ENCODE results near the gene COX19.
"Not testable (repeated sequence)": the region's sequence is repeated elsewhere in the genome, so short reads cannot be mapped to it uniquely, and the experiment has no call there.

COX19 gene

DNA sequence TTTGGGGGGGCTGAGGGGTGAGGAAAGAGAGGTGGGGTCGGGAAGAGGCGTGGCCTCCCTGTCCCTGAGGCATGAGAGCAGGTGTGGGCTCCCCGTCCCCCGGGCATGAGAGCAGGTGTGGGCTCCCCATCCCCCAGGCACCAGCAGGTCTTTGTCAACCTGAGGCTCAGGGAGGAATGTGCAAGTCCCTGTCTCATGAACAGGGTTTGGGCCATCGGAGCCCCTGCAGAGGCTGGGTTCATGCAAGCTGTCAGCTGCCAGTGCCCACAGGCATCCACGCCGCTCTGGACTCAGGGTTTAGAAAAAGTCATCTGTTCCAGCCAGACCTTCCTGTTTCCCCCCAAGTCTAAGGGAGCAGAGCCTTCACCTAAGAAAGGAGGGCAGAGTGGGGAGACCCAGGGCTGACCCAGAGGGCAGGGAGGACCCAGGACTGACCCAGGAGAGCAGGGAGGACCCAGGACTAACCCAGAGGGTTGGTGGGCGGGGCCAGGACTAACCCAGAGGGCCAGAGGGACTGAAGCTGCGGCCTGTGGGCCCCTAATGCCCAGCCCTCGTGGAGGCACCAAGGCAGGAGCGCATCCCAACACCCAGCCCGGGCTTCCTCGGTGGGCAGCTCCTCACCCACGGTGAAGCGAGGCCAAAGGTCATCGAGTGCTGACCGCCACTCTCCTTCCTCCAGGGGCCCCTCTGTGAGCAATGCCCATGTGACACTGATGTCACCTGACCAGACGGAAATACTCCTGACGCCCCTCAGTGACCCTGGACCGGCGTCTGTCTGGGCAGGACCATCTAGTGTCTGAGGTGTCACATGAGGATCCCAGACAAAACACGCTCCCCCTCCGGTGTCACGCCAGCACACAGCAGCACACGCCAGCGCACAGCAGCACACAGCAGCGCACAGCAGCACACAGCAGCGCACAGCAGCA, 40.1 kb upstream of the COX19 start:
- peaks cover 22% of the 10 kb centered on the region for H3K4me1 Mint-ChIP-seq (ENCODE audit: low read depth)
- H3K27me3 Mint-ChIP-seq = no peaks in the 10 kb centered on the region
- H3K9me3 Mint-ChIP-seq (ENCODE audit: low read depth) = no peaks in the 10 kb centered on the region
- H3K36me3 Mint-ChIP-seq = peaks cover 3% of the 10 kb centered on the region
- no peak overlapping the region for H3K4me3 Mint-ChIP-seq
- no peak overlapping the region for H3K27ac Mint-ChIP-seq

DNA sequence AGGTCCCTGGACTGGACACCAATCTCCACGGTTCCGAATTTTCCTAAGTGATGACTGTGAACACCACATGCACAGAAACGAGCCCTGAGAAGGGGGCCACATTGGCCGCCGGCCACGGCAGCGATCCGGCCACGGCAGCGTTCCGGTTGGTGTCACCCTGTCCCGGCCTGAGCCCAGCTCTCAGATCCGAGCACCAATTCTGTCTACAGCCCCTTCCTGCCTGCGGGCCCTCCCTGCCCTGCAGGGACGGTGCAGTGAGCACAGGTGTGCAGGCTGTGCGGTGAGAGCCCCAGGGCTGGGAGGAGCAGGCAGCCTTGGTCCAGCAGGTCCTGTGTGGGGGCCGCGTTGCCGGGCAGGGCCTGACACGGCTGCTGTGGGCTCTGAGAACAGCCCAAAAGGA, 39.3 kb upstream of the COX19 start:
- H3K27ac Mint-ChIP-seq = no peak overlapping the region
- no peaks in the 10 kb centered on the region for H3K27me3 Mint-ChIP-seq
- no peak overlapping the region for H3K4me3 Mint-ChIP-seq
- no peaks in the 10 kb centered on the region for H3K9me3 Mint-ChIP-seq (ENCODE audit: low read depth)
- peaks cover 22% of the 10 kb centered on the region for H3K4me1 Mint-ChIP-seq (ENCODE audit: low read depth)
- H3K36me3 Mint-ChIP-seq = peaks cover 3% of the 10 kb centered on the region

DNA sequence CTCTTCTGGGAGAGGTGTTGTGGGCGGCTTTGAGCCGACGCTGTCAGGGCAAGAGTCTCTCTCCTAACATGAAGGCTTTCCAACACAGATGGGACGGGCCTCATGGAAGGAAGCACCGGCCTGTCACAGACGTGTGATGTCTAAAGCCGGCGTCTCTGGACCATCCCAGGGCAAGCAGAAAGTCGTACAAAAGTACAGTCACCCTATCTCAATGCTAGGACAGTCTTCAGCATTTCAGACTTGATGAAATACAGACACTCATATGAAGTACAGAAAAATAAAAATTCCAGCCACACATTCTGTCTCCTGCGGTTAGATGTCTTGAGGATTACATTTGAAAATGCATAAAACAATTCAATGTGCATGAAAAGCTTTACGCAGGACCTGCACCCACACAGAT, 38.2 kb upstream of the COX19 start:
- peaks cover 7% of the 10 kb centered on the region for H3K36me3 Mint-ChIP-seq
- no peaks in the 10 kb centered on the region for H3K9me3 Mint-ChIP-seq (ENCODE audit: low read depth)
- no peak overlapping the region for H3K27ac Mint-ChIP-seq

DNA sequence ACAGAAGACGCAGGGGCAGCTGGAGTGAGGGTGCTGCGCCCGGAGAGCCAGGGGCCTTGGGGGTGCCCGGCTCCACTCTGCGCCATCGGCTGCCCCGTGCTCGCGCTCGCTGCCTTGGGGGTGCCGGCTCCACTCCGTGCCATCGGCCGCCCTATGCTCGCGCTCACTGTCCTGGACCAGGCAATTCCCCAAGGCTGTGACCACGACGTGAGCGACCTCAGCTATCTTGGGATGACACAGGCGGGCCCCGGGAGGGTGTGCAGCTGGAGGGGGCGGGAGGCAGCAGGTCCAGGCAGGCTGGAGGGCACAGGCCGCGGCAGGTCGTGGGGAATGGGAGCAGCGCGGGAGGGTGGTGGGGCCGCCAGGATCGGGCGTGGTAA, 37.4 kb upstream of the COX19 start:
- Mint-ChIP-seq H3K36me3 (peaks cover 4% of the 10 kb centered on the region), H3K9me3 (ENCODE audit: low read depth) (no peaks in the 10 kb centered on the region), H3K27ac (no peak overlapping the region), H3K4me3 (no peak overlapping the region), H3K4me1 (ENCODE audit: low read depth) (peaks cover 14% of the 10 kb centered on the region), H3K27me3 (no peaks in the 10 kb centered on the region)

More for the DNA sequence above, 38.2 kb upstream of the COX19 start:
- no peak overlapping the region for H3K4me3 Mint-ChIP-seq
- H3K4me1 Mint-ChIP-seq (ENCODE audit: low read depth) = peaks cover 22% of the 10 kb centered on the region
- H3K27me3 Mint-ChIP-seq = no peaks in the 10 kb centered on the region

DNA sequence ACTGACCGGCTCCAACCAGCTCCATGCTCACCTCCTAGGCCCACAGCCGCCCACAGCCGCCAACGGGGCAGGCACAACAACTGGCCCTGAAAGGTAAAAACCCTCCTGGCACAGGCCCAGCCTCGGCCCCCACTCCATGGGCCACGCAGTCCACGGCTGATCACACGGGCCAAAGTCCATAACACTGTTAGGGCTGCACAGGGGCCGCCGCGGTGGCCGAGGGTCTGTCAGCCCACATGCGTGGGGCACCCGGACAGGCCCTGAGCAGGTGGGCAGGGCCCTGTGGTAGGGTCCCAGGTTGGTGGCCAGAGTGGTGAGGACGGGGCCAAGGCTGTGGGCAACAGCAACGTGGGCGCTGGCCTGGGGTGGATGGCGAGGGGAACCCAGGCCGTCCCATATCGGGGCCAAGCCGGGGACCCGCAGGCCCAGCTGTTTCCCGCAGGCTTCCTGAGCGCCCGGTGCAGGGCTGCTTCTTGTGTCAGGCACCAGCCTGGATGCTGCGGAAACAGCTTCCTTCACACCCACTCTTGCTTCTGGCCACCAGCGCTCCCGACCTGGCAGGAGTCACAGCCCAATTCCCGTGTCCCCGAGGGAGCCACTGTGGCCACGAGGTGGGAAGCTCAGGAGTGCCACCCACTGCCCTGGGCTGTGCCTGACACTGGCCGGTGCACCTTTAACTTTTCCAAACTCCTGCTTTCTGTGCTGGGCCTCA, 36.8 kb upstream of the COX19 start:
- Mint-ChIP-seq H3K9me3 (ENCODE audit: low read depth) (no peaks in the 10 kb centered on the region), H3K27me3 (no peaks in the 10 kb centered on the region), H3K4me1 (ENCODE audit: low read depth) (peaks cover 14% of the 10 kb centered on the region), H3K27ac (no peak overlapping the region), H3K36me3 (peaks cover 4% of the 10 kb centered on the region), H3K4me3 (no peak overlapping the region)

DNA sequence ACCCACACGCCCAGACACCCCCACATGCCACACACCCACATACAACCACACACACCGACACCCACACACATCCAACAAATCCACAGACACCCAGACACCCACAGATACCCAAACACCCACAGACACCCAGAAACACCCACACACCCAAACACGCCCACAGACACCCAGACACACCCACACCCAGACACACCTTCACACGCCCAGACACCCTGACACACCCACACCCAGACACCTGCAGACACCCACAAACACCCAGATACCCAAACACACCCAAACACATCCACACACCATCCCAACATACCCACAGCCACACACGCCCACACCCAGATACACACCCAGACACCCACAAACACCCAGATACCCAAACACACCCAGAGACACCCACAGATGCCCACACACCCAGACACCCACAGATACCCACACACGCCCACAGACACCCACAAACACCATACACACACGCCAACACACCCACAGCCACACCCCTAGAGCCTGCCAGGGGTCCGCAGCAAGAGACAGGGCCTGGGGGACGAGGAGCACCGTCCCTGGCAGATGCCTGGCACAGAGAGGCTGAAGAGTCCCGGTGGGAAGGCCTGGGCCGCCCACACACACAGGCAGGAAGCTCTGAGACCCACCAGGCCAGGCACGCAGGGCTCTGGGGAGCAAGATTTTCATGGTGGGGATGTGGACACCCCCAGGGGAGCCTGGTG, 36.1 kb upstream of the COX19 start:
- Mint-ChIP-seq H3K36me3 (peaks cover 4% of the 10 kb centered on the region), H3K4me3 (no peak overlapping the region), H3K27me3 (no peaks in the 10 kb centered on the region), H3K27ac (peak overlapping the region; percentile 61), H3K4me1 (ENCODE audit: low read depth) (peaks cover 14% of the 10 kb centered on the region), H3K9me3 (ENCODE audit: low read depth) (no peaks in the 10 kb centered on the region)

DNA sequence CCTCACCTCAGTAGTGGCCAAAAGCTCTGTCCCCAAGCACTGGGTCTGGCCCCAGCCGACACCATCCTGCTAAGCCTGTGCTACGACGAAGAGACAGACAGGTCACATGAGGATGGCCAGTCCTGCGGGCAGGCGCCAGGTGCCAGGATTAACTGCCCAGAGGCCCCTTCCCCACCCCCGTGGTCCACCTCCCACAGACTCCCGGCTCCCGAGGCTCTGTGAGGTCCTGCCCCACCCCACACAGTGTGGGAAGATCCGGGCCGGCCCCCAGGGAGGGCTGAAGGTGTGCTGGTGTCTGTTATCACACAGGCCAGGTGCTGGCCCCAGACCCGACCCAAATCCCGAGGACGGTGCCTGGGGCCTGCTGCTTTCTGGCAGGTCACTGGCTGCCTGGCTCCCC, 34.9 kb upstream of the COX19 start:
- Mint-ChIP-seq H3K4me3 (no peak overlapping the region), H3K4me1 (ENCODE audit: low read depth) (peaks cover 14% of the 10 kb centered on the region), H3K27me3 (no peaks in the 10 kb centered on the region), H3K9me3 (ENCODE audit: low read depth) (no peaks in the 10 kb centered on the region), H3K36me3 (peaks cover 4% of the 10 kb centered on the region), H3K27ac (no peak overlapping the region)

DNA sequence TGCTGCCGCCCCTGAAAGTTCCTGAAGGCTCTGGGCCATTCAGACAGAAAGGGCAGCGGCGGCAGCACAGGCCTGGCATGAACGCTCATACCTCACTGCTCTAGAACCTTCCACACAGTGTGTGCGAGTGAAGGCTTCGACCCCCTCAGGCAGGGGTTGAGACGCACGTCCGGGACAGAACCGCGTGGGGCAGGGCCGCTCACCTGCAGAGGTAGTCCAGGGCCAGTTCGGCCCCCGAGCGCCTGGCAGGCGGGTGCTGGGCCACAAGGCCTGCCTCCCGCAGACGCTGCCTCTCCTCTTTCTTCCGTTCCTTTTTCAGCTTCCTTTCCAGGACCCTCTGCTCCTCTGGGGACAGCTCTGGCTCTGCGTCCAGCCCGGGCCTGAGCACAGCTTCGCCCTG, 34.4 kb upstream of the COX19 start:
- Mint-ChIP-seq H3K4me3 (no peak overlapping the region), H3K27ac (no peak overlapping the region), H3K4me1 (ENCODE audit: low read depth) (peaks cover 14% of the 10 kb centered on the region), H3K36me3 (peaks cover 4% of the 10 kb centered on the region), H3K27me3 (no peaks in the 10 kb centered on the region), H3K9me3 (ENCODE audit: low read depth) (no peaks in the 10 kb centered on the region)

DNA sequence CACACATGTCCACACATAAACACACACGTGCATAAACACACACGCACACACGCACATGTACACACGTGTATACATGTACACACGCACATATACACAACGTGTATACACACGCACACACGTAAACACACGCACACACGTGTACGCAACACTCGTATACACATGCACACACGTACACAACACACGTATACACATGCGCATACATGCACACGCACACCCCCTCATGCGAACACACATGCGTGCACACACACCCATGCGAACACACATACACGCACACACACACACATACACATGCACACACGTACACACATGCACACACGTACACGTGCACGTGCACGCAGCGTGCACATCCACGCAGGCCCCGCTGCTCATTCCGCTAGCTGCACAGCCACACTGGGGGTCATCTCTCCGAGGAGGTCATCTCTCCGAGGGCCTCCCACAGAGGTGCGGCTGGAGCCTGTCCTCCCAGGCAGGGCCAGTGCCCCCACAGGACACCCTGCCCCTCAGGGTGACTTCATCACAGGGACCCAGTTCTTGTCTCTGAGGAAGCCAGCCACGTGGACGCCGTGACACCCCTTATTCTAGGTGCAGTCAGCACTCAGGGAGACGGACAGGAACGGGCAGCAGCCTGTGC, 33.5 kb upstream of the COX19 start:
- H3K36me3 Mint-ChIP-seq = peaks cover 4% of the 10 kb centered on the region
- no peaks in the 10 kb centered on the region for H3K9me3 Mint-ChIP-seq (ENCODE audit: low read depth)
- H3K4me3 Mint-ChIP-seq = no peak overlapping the region
- no peak overlapping the region for H3K27ac Mint-ChIP-seq
- H3K27me3 Mint-ChIP-seq = no peaks in the 10 kb centered on the region
- peaks cover 10% of the 10 kb centered on the region for H3K4me1 Mint-ChIP-seq (ENCODE audit: low read depth)

DNA sequence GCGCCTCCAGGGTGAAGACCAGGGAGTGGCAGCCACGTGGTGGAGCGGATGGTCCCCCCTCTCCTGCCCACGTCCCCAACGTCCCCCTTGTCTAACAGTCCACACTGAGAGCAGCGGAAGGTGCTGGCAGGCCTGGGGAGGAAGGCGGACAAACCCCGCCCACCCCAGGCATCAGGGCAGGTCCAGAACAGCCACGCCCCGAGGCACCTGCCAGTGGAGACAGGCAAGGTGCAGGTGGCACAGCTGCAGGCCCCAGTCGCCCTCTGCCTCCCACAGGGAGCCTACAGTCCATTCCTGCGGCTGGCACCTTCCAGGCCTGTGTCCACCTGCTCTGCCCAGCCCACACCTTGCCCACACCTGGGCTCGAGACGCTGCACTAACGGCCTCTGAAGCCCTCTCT, 32.6 kb upstream of the COX19 start:
- Mint-ChIP-seq H3K4me3 (no peak overlapping the region), H3K4me1 (ENCODE audit: low read depth) (peaks cover 6% of the 10 kb centered on the region), H3K27ac (no peak overlapping the region), H3K27me3 (no peaks in the 10 kb centered on the region), H3K36me3 (peaks cover 4% of the 10 kb centered on the region), H3K9me3 (ENCODE audit: low read depth) (no peaks in the 10 kb centered on the region)

DNA sequence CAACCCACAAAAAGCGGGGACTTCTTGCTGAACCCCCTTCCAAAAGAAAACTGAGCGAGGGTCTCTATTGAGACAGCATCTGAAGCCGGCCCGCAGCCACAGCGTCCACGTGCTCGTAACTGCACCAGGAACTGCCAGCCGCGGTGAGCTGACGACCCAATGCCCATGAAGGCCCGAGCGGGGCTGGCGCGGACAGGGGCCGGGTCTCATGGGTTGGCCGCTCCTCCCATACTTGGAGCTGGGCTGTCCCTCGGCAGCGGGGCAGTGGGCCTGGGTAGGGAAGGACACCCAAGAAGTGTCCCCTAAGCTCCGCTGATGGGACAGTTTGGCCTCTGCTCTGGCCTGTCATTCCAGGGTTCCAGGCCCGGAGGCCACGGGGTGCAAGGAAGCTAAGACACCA, 30.0 kb upstream of the COX19 start:
- no peaks in the 10 kb centered on the region for H3K4me1 Mint-ChIP-seq (ENCODE audit: low read depth)
- H3K36me3 Mint-ChIP-seq = peaks cover 4% of the 10 kb centered on the region
- no peak overlapping the region for H3K4me3 Mint-ChIP-seq
- H3K9me3 Mint-ChIP-seq (ENCODE audit: low read depth) = no peaks in the 10 kb centered on the region
- no peaks in the 10 kb centered on the region for H3K27me3 Mint-ChIP-seq
- H3K27ac Mint-ChIP-seq = no peak overlapping the region

DNA sequence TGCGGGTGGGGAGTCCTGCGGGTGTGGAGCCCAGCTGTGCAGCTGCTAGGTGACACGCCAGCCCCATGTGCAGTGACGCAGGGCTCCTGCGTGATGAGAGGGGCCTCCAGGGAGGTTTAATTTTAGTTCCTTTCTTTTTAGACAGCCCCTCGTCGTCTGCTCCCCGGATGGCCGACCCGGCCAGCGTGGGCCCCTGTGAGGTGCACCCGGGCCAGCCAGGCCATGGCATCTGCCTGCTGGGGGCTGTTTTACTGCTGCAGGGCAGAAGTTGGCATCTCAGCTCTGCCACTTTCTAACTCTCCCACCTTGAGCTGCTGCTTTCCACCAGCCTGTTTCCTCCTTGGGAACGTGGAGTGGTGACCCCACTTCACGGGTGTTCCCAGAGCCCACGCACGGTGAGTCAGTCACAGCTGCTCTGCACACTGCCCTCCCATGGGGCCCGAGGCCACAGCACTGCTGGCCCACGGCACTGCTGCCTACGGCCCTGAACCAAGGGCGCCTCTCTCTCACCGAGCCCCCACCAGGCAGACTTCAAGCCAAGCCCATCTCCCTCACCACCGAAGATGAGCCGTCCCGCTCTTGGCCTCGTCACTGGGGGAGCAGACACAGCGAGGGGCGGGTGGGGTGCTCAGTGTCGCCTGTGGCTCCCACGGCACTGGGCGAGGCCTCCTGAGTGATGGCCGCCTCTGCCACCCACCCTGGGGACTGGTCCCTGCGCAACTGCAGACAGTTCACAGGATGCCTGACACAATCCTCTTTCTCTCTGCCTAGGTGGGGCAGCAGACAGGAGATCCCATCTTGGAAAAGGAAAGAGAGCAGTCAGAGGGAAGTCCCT, 28.9 kb upstream of the COX19 start:
- Mint-ChIP-seq H3K36me3 (peaks cover 4% of the 10 kb centered on the region), H3K4me3 (no peak overlapping the region), H3K27ac (no peak overlapping the region), H3K9me3 (ENCODE audit: low read depth) (no peaks in the 10 kb centered on the region), H3K4me1 (ENCODE audit: low read depth) (no peaks in the 10 kb centered on the region), H3K27me3 (no peaks in the 10 kb centered on the region)

DNA sequence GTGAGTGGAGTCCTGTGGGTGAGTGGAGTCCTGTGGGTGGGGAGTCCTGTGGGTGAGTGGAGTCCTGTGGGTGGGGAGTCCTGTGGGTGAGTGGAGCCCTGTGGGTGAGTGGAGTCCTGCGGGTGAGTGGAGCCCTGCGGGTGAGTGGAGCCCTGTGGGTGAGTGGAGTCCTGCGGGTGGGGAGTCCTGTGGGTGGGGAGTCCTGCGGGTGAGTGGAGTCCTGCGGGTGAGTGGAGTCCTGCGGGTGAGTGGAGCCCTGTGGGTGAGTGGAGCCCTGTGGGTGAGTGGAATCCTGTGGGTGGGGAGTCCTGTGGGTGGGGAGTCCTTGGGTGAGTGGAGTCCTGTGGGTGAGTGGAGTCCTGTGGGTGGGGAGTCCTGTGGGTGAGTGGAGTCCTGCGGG, 27.1 kb upstream of the COX19 start:
- H3K27me3 Mint-ChIP-seq, H3K36me3 Mint-ChIP-seq: not testable (repeated sequence)

DNA sequence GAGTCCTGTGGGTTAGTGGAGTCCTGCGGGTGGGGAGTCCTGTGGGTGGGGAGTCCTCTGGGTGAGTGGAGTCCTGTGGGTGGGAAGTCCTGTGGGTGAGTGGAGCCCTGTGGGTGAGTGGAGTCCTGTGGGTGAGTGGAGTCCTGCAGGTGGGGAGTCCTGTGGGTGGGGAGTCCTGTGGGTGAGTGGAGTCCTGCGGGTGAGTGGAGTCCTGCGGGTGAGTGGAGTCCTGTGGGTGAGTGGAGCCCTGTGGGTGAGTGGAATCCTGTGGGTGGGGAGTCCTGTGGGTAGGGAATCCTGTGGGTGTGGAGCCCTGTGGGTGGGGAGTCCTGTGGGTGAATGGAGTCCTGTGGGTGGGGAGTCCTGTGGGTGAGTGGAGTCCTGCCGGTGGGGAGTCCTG, 26.7 kb upstream of the COX19 start:
- not testable (repeated sequence) for H3K9me3 Mint-ChIP-seq (ENCODE audit: low read depth); H3K27ac Mint-ChIP-seq; H3K4me3 Mint-ChIP-seq; H3K36me3 Mint-ChIP-seq; H3K27me3 Mint-ChIP-seq; H3K4me1 Mint-ChIP-seq (ENCODE audit: low read depth)

More for the DNA sequence above, 27.1 kb upstream of the COX19 start:
- H3K4me1 Mint-ChIP-seq (ENCODE audit: low read depth); H3K4me3 Mint-ChIP-seq; H3K27ac Mint-ChIP-seq; H3K9me3 Mint-ChIP-seq (ENCODE audit: low read depth): not testable (repeated sequence)
